ENCODE measurements around the gene NEK4.

- TF ChIP-seq CTCF (conservative IDR thresholded peaks at IDR 0.05; ENCODE audit: low read depth, low read length), result peak; percentile 42; the same call in 1 of the 2 replicates
- TF ChIP-seq EZH2 (IDR thresholded peaks at IDR 0.05; ENCODE audit: borderline replicate concordance, low read depth, low read length, poor library complexity, severe bottlenecking), result no peak
Measured at GRCh38 chr3:52742418-52743041, 28.2 kb downstream of the NEK4 start.
